ENCODE measurements around the gene ITGA3.

Gene ITGA3

DNA sequence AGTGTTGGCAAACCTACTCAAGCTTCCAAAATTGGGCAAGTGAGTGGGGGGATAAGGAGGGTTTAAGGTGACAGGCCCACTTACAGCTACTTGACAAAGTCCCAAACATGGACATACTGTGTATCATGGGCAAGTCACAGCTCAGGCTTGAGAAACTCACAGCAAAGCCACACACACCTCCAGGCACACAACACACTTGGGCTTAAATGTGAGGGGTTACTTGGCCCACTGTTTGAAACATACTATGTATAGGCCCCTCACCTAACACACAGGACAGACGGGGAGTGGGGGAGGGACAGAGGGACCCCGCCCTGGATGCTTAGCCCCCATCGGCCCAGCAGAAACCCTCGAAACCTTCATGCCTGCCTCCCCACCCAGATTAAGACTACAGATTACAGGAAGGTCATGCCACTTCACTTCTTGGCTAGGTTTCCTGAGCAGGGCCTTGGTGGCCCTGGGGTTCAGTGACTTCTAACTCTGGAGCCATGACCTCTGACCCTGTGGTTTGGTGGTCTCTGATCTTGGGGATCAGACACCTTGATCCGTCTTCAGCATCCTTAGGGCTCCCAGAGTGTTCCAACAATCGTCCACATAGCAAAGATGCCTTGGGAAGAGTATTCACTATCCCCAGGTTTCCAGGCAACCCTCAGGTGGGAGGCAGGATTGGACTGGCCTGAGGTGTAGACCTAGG lies 76.3 kb downstream of the ITGA3 start:
- no peak overlapping the region for H3K27ac ChIP-seq (ENCODE audit: low read depth, low read length)
- H3K9me3 ChIP-seq (ENCODE audit: control insufficient read depth in 1 of 2, low read length in 2 of 2): no peaks in the 10 kb centered on the region
- no peak overlapping the region for H3K9ac ChIP-seq (ENCODE audit: low read depth in 1 of 2, low read length in 2 of 2)
- H3K36me3 ChIP-seq (ENCODE audit: control insufficient read depth in 1 of 2, insufficient read depth in 2 of 2, low read length in 2 of 2): peaks cover 9 to 24% of the 10 kb centered on the region in 2 donors
- no peak overlapping the region for H3K4me3 ChIP-seq (ENCODE audit: low read depth in 1 of 2, low read length in 2 of 2)
- H3K27me3 ChIP-seq (ENCODE audit: control insufficient read depth in 1 of 2, insufficient read depth in 2 of 2, low read length in 2 of 2): peaks cover 0 to 8% of the 10 kb centered on the region in 2 donors
- peaks cover 5 to 16% of the 10 kb centered on the region in 2 donors for H3K4me1 ChIP-seq (ENCODE audit: control insufficient read depth in 1 of 2, insufficient read depth in 2 of 2, low read length in 2 of 2)

- H3K36me3 ChIP-seq (ENCODE audit: control insufficient read depth in 1 of 2, insufficient read depth in 2 of 2, low read length in 2 of 2): peaks cover 16 to 34% of the 10 kb centered on the region in 2 donors
- H3K27me3 ChIP-seq (ENCODE audit: control insufficient read depth in 1 of 2, insufficient read depth in 2 of 2, low read length in 2 of 2): peaks cover 0 to 8% of the 10 kb centered on the region in 2 donors
- H3K9me3 ChIP-seq (ENCODE audit: control insufficient read depth in 1 of 2, low read length in 2 of 2): no peaks in the 10 kb centered on the region
- H3K4me1 ChIP-seq (ENCODE audit: control insufficient read depth in 1 of 2, insufficient read depth in 2 of 2, low read length in 2 of 2): peaks cover 5 to 9% of the 10 kb centered on the region in 2 donors
- no peak overlapping the region for H3K27ac ChIP-seq (ENCODE audit: low read depth, low read length)
- H3K9ac ChIP-seq (ENCODE audit: low read depth in 1 of 2, low read length in 2 of 2): peak overlapping the region in 1 of 2 donors; percentile 32
- no peak overlapping the region for H3K4me3 ChIP-seq (ENCODE audit: low read depth in 1 of 2, low read length in 2 of 2)
Measured at GRCh38 chr17:50133028-50133768, 77.3 kb downstream of the ITGA3 start.

DNA sequence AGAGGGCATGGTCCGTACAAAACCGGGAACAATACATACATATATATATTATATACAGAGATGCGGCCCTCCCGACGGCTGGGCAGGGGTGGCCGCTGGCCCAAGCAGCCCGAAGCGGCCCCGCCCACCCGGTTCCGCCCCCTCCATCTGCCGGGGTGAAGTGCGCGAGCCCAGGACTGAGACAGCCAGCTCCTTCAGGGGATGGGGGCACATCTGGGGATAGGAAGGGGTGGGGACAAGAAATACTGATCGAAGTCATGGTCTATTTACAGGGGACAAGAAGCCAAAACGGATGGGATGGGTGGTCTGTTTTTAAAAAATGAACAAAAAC lies 77.8 kb downstream of the ITGA3 start:
- Histone ChIP-seq H3K27me3 (ENCODE audit: control insufficient read depth in 1 of 2, insufficient read depth in 2 of 2, low read length in 2 of 2) (peaks cover 0 to 5% of the 10 kb centered on the region in 2 donors), H3K4me3 (ENCODE audit: low read depth in 1 of 2, low read length in 2 of 2) (no peak overlapping the region), H3K9me3 (ENCODE audit: control insufficient read depth in 1 of 2, low read length in 2 of 2) (no peaks in the 10 kb centered on the region), H3K9ac (ENCODE audit: low read depth in 1 of 2, low read length in 2 of 2) (no peak overlapping the region), H3K36me3 (ENCODE audit: control insufficient read depth in 1 of 2, insufficient read depth in 2 of 2, low read length in 2 of 2) (peaks cover 21 to 39% of the 10 kb centered on the region in 2 donors), H3K4me1 (ENCODE audit: control insufficient read depth in 1 of 2, insufficient read depth in 2 of 2, low read length in 2 of 2) (peaks cover 0 to 3% of the 10 kb centered on the region in 2 donors), H3K27ac (ENCODE audit: low read depth, low read length) (no peak overlapping the region)

GRCh38 chr17:50134206-50135110 lies 78.5 kb downstream of the ITGA3 start:
- Histone ChIP-seq H3K9ac (ENCODE audit: low read depth in 1 of 2, low read length in 2 of 2) (no peak overlapping the region), H3K36me3 (ENCODE audit: control insufficient read depth in 1 of 2, insufficient read depth in 2 of 2, low read length in 2 of 2) (peaks cover 28 to 46% of the 10 kb centered on the region in 2 donors), H3K27ac (ENCODE audit: low read depth, low read length) (no peak overlapping the region)

GRCh38 chr17:50135316-50136095 lies 79.6 kb downstream of the ITGA3 start:
- H3K27ac ChIP-seq (ENCODE audit: low read depth, low read length): no peak overlapping the region
- peaks cover 37 to 56% of the 10 kb centered on the region in 2 donors for H3K36me3 ChIP-seq (ENCODE audit: control insufficient read depth in 1 of 2, insufficient read depth in 2 of 2, low read length in 2 of 2)
- no peak overlapping the region for H3K9ac ChIP-seq (ENCODE audit: low read depth in 1 of 2, low read length in 2 of 2)
- H3K9me3 ChIP-seq (ENCODE audit: control insufficient read depth in 1 of 2, low read length in 2 of 2): no peaks in the 10 kb centered on the region
- H3K4me3 ChIP-seq (ENCODE audit: low read depth in 1 of 2, low read length in 2 of 2): no peak overlapping the region
- peaks cover 0 to 4% of the 10 kb centered on the region in 2 donors for H3K27me3 ChIP-seq (ENCODE audit: control insufficient read depth in 1 of 2, insufficient read depth in 2 of 2, low read length in 2 of 2)
- peaks cover 5 to 9% of the 10 kb centered on the region in 2 donors for H3K4me1 ChIP-seq (ENCODE audit: control insufficient read depth in 1 of 2, insufficient read depth in 2 of 2, low read length in 2 of 2)

More at GRCh38 chr17:50134206-50135110, 78.5 kb downstream of the ITGA3 start:
- Histone ChIP-seq H3K27me3 (ENCODE audit: control insufficient read depth in 1 of 2, insufficient read depth in 2 of 2, low read length in 2 of 2) (peaks cover 0 to 4% of the 10 kb centered on the region in 2 donors), H3K4me1 (ENCODE audit: control insufficient read depth in 1 of 2, insufficient read depth in 2 of 2, low read length in 2 of 2) (no peaks in the 10 kb centered on the region), H3K4me3 (ENCODE audit: low read depth in 1 of 2, low read length in 2 of 2) (no peak overlapping the region), H3K9me3 (ENCODE audit: control insufficient read depth in 1 of 2, low read length in 2 of 2) (no peaks in the 10 kb centered on the region)

GRCh38 chr17:50136096-50136687 lies 80.3 kb downstream of the ITGA3 start:
- Histone ChIP-seq H3K36me3 (ENCODE audit: control insufficient read depth in 1 of 2, insufficient read depth in 2 of 2, low read length in 2 of 2) (peaks cover 42 to 63% of the 10 kb centered on the region in 2 donors), H3K9me3 (ENCODE audit: control insufficient read depth in 1 of 2, low read length in 2 of 2) (no peaks in the 10 kb centered on the region), H3K4me3 (ENCODE audit: low read depth in 1 of 2, low read length in 2 of 2) (no peak overlapping the region), H3K27ac (ENCODE audit: low read depth, low read length) (no peak overlapping the region), H3K27me3 (ENCODE audit: control insufficient read depth in 1 of 2, insufficient read depth in 2 of 2, low read length in 2 of 2) (no peaks in the 10 kb centered on the region), H3K4me1 (ENCODE audit: control insufficient read depth in 1 of 2, insufficient read depth in 2 of 2, low read length in 2 of 2) (peaks cover 10 to 15% of the 10 kb centered on the region in 2 donors), H3K9ac (ENCODE audit: low read depth in 1 of 2, low read length in 2 of 2) (no peak overlapping the region)

DNA sequence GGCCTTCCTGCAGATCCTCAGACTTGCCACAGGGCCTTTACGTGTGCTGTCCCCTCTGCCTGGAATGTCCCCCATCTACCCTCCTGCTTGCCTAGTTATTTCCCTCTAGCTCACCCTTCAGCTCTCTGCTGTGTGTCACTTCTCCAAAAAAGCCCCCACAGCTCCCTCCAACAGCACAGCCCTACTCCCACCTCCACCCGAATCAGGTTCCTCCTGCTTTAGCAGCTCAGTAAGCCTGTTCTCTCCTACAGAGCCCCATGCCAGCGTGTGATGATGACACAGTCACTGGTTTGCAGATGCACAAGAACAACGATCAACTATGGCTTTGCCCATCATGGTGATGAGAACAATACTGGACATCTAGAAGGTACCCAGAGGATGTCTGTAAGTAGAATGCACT lies 81.1 kb downstream of the ITGA3 start:
- H3K36me3 ChIP-seq (ENCODE audit: control insufficient read depth in 1 of 2, insufficient read depth in 2 of 2, low read length in 2 of 2): peaks cover 43 to 71% of the 10 kb centered on the region in 2 donors
- H3K27ac ChIP-seq (ENCODE audit: low read depth, low read length): no peak overlapping the region
- peaks cover 10 to 20% of the 10 kb centered on the region in 2 donors for H3K4me1 ChIP-seq (ENCODE audit: control insufficient read depth in 1 of 2, insufficient read depth in 2 of 2, low read length in 2 of 2)
- H3K9me3 ChIP-seq (ENCODE audit: control insufficient read depth in 1 of 2, low read length in 2 of 2): no peaks in the 10 kb centered on the region
- no peak overlapping the region for H3K9ac ChIP-seq (ENCODE audit: low read depth in 1 of 2, low read length in 2 of 2)
- H3K27me3 ChIP-seq (ENCODE audit: control insufficient read depth in 1 of 2, insufficient read depth in 2 of 2, low read length in 2 of 2): no peaks in the 10 kb centered on the region
- H3K4me3 ChIP-seq (ENCODE audit: low read depth in 1 of 2, low read length in 2 of 2): no peak overlapping the region

GRCh38 chr17:50139185-50139783 lies 83.4 kb downstream of the ITGA3 start:
- Histone ChIP-seq H3K36me3 (ENCODE audit: control insufficient read depth in 1 of 2, insufficient read depth in 2 of 2, low read length in 2 of 2) (peaks cover 54 to 94% of the 10 kb centered on the region in 2 donors), H3K4me1 (ENCODE audit: control insufficient read depth in 1 of 2, insufficient read depth in 2 of 2, low read length in 2 of 2) (peaks cover 14 to 32% of the 10 kb centered on the region in 2 donors), H3K4me3 (ENCODE audit: low read depth in 1 of 2, low read length in 2 of 2) (no peak overlapping the region), H3K27me3 (ENCODE audit: control insufficient read depth in 1 of 2, insufficient read depth in 2 of 2, low read length in 2 of 2) (no peaks in the 10 kb centered on the region), H3K9ac (ENCODE audit: low read depth in 1 of 2, low read length in 2 of 2) (no peak overlapping the region), H3K27ac (ENCODE audit: low read depth, low read length) (no peak overlapping the region), H3K9me3 (ENCODE audit: control insufficient read depth in 1 of 2, low read length in 2 of 2) (no peaks in the 10 kb centered on the region)
